ENCODE data around the gene POLRMT. TPM values are rescaled to one million over a fixed set of nuclear protein-coding genes. Genes with fewer than 3 reads are reported as not detected.

Gene POLRMT
- total RNA-seq, result 35.1 and 38.7 TPM in 2 replicates

DNA sequence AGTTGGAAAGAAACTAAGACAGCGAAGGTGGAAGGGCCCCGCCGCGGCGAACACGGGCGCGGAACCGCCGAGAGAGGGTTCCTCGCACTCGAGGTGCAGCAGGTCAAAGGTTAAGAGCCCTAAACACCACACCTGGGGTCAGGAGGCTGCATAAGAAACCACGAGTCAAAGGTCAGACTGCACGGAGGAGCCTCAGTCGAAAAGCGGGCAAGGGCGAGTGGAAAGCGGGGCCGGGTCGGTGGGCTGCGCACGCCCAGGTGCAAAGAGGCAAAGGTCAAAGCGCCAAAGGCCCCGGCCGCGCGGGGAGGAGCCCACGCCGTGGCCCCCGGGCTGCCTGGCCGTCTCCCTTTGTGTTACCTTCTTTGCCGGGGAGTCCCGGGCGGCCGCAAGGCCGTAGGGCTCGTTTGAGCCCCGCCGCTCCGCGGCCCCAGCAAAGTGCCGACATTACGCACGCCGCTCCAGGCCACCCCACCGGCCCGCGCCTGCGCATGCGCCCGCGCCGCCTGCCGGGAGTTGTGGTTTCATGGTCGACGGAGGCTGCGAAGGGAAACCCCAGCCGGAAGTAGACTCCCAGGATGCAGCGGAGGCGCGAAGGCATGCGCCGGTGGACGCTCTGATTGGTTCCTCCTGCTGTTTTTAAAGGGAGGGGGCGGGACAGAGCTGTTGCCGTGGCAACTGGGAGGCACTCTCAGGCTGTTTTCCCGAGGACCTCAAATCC lies at the start of gene POLRMT:
POLRMT (minus strand) TSS at position 470 of the 718 bp plus-strand sequence; CDS start at position 445, 25 bp downstream.

DNA sequence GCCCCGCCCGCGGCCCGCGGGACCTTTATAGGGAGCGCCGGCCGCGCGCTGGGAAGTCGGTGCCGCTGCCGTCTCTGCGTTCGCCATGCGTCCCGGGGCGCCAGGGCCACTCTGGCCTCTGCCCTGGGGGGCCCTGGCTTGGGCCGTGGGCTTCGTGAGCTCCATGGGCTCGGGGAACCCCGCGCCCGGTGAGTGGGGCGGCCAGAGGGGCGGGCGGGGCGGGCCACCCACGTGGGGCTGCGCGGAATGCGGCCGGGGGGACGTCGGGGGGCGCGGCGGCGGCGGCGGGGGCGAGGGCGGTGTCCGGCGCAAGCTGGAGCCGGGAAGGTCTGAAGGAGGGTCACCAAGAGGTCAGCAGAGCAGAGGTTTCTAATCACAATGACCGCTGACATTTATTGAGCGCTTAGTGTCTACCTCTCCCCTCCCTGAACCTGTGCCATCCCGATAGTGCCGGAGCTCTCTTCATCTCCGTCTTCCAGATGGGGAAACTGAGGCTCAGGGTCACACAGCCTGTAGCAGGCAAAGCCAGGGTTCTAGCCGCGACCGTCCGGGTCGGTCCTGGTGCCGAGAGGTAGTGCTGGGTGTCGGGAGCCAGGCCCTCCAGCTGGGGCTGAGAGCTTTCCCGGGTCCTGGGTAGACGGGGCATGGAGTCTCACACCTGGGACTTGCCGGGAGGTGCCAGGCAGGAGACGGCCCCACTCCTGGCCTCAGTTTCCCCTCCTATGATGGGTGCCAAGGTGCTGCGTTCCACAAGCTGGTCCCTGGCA lies 43.2 kb upstream of the POLRMT start, which contains the start of gene FSTL3:
FSTL3 (plus strand) TSS at position 54 of the 767 bp plus-strand sequence; CDS start at position 86, 32 bp downstream.

GRCh38 chr19:662962-663681 lies 29.8 kb upstream of the POLRMT start, which contains the start of gene RNF126:
RNF126 (minus strand) TSS chr19:663214; CDS start chr19:663121, 93 bp downstream.

GRCh38 chr19:639253-640160 lies 6.2 kb upstream of the POLRMT start, which contains the start of gene FGF22:
FGF22 (plus strand) TSS chr19:639879; CDS start chr19:639926, 47 bp downstream.

GRCh38 chr19:589693-590395 lies 43.5 kb downstream of the POLRMT start, which contains the start of gene HCN2:
HCN2 (plus strand) TSS chr19:589881; CDS start chr19:589946, 65 bp downstream.

GRCh38 chr19:572140-572742 lies 61.1 kb downstream of the POLRMT start, which contains the start of gene BSG:
BSG (plus strand) TSS chr19:572596; CDS start chr19:572635, 39 bp downstream.

Other genes with a start within 250 kb of the POLRMT start
- gene C2CD4C, start 224.4 kb downstream of the POLRMT start, total RNA-seq, result 0.42 TPM in 2 replicates
- 0.07 and 0.14 TPM in 2 replicates for gene SHC2, start 172.5 kb downstream of the POLRMT start, total RNA-seq
- 0.14 TPM in 1 of 2 replicates, not detected in the other for gene MADCAM1, start 137.1 kb downstream of the POLRMT start, total RNA-seq
- 37.6 and 38.8 TPM in 2 replicates for gene TPGS1, start 126.0 kb downstream of the POLRMT start, total RNA-seq
- gene CDC34, start 101.8 kb downstream of the POLRMT start, total RNA-seq, result 94.9 and 162 TPM in 2 replicates
- gene GZMM, start 89.5 kb downstream of the POLRMT start, total RNA-seq, result 0.37 TPM in 1 of 2 replicates, not detected in the other
- gene BSG, start 60.9 kb downstream of the POLRMT start, total RNA-seq, result 634 and 675 TPM in 2 replicates
- gene HCN2, start 43.7 kb downstream of the POLRMT start, total RNA-seq, result 0.63 and 0.98 TPM in 2 replicates
- not detected in 2 replicates for gene FGF22, start 6.3 kb upstream of the POLRMT start, total RNA-seq
- 139 and 142 TPM in 2 replicates for gene RNF126, start 29.7 kb upstream of the POLRMT start, total RNA-seq
- 207 and 297 TPM in 2 replicates for gene FSTL3, start 42.9 kb upstream of the POLRMT start, total RNA-seq
- not detected in 2 replicates for gene PRSS57, start 61.9 kb upstream of the POLRMT start, total RNA-seq
- gene PALM, start 75.4 kb upstream of the POLRMT start, total RNA-seq, result 6.7 TPM in 2 replicates
- 73.5 and 106 TPM in 2 replicates for gene MISP, start 117.6 kb upstream of the POLRMT start, total RNA-seq
- gene PTBP1, start 163.9 kb upstream of the POLRMT start, total RNA-seq, result 154 and 246 TPM in 2 replicates
- gene PLPPR3, start 188.4 kb upstream of the POLRMT start, total RNA-seq, result 0.56 TPM in 2 replicates
- gene AZU1, start 194.3 kb upstream of the POLRMT start, total RNA-seq, result not detected in 2 replicates
- 0.49 TPM in 1 of 2 replicates, not detected in the other for gene PRTN3, start 207.5 kb upstream of the POLRMT start, total RNA-seq
- not detected in 2 replicates for gene ELANE, start 218.8 kb upstream of the POLRMT start, total RNA-seq
- gene CFD, start 226.1 kb upstream of the POLRMT start, total RNA-seq, result 3.5 and 6.6 TPM in 2 replicates